HG02759 (cell line): Measurements from ENCODE around the gene OR2T33.
"Not testable (repeated sequence)": the region's sequence is repeated elsewhere in the genome, so short reads cannot be mapped to it uniquely, and the experiment has no call there.

ENCODE experiments used
- ATAC-seq: cut with Tn5 transposase; IDR thresholded peaks from one replicate; pipeline ENCODE4 v1.9.1; 2021; ENCODE audit warnings: mild to moderate bottlenecking, moderate library complexity; ENCODE audit not compliant: unreplicated experiment

The OR2T33 gene

GRCh38 chr1:248277876-248278275 lies at the start of gene OR2T33:
Gene OR2T33 (minus strand): TSS chr1:248277976. CDS start chr1:248273814, 4,162 bp downstream.
- no peak for ATAC-seq

DNA sequence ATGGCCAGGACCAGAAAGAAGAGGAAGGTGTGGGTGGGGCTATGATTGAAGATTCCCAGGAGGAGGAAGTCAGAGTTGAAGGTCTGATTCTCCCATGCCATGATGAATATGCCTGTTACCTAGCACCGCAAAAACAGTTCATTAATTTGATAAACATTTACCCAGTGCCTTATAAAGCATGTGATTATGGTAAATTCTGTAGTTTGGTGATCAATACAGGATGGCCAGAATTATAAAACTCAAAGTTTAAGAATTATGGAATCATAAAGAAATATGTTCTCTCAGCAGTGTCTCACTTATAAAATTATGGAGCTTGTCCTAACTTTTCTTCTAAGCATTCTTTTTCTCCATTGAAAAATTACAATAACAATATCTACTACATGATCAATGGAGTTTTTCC lies 46.7 kb upstream of the OR2T33 start, which contains the start of gene OR2M7:
TSS of gene OR2M7 (minus strand) at position 101 of the 400 bp plus-strand sequence. CDS start at position 101, 0 bp downstream.
- no peak for ATAC-seq

GRCh38 chr1:248316796-248317195 lies 39.0 kb upstream of the OR2T33 start:
- no peak for ATAC-seq

- ATAC-seq = not testable (repeated sequence)
These were observed 29.0 kb upstream of the OR2T33 start for GRCh38 chr1:248306740-248307139.

DNA sequence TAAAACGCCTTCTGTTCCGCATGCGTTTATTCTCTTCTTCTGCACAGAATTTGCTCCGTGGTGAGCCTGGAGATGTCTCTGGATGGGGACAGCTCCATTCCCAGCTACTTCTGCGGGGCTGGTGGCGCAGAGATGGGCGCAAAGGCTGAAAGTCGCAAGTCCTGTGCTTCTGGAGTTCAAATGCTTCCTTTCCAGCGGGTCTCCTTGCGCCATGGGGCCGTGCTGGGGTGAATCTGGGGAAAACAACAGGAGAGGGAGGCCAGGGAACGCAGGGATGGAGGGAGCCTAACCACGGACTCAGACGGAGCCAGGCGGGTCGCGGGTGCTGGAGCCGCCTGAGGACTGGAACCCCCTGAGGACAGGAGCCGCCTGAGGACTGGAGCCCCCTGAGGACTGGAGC lies 28.3 kb upstream of the OR2T33 start:
- ATAC-seq = no peak

DNA sequence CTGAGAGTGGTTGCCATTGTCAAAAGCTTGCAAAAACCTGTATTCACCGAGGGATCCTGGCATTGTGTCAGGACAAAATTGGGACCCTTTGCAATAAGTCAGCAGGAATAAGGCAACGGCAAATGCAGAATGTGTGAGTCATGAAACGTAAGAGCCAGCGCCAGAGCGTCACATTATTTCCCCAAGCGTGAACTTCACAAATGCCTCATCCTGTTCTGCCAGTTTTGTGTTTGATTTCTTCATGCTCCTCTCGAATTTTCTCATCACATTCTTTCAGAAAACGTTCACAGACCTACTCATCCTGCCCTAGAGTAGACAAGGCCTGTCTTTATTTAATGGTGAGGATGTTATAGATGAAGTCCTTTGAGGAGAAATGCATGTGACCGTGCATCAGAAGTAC lies 27.9 kb upstream of the OR2T33 start:
- not testable (repeated sequence) for ATAC-seq

- ATAC-seq = no peak
These were observed 25.5 kb upstream of the OR2T33 start, which contains the start of gene OR2T12 for GRCh38 chr1:248303324-248303723. Gene OR2T12 (minus strand): TSS chr1:248303424. CDS start chr1:248295578, 7,846 bp downstream.

DNA sequence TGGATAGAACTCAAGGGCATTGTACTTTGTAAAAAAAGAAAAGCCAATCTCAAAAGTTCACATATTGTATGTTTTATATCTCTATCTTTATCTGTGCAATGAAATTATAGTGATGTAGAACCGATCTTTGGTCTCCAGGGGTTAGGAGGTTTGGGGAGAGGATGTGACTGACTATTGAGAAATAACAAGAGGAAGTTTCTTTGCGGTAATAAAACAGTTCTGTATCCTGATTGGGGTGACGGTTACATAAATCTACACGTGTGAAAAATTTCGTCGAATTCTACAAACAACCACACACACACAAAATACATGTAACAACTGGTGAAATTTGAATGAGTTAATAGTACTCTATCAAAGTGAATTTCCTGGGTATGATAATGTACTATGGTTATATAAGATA lies 10.6 kb upstream of the OR2T33 start:
- no peak for ATAC-seq

DNA sequence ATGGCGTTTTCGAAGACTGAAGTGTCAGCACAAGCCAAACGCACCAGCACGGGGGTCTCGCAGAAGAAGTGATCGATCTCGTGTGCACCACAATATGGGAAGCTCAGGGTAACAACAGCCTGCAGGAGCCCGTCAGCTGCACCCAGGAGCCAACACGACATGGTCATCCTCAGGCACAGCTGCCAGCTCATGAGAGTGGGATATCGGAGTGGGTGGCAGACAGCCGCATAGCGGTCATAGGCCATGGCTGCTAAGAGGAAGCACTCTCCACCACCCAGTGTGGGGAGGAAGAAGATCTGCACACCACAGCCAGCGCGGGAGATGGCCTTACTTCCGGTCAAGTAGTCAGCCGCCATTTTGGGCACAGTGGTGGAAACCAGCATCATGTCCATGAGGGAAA lies 4.6 kb downstream of the OR2T33 start:
- not testable (repeated sequence) for ATAC-seq

GRCh38 chr1:248268178-248268577 lies 9.6 kb downstream of the OR2T33 start:
- no peak for ATAC-seq

- ATAC-seq = not testable (repeated sequence)
These were observed 18.5 kb downstream of the OR2T33 start for GRCh38 chr1:248259309-248259708.

DNA sequence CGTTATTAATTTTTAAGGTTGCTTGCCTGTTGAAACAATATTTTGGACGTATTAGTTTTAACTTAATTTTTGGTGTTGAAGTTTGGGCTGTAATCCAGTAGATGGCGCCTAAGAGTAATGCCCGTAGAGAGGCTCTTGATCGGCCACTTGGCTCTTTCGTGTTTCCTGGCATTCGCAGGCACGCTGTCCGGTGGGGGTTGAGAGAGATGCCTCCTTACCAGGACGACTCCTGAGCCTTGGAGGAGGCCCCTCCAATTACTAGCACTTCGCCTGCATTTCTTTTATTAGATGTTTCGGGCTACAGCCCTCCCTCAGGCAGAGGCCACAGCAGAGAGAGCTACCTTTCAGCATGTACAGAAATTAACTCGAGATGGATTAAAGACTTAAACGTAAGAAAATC lies 34.6 kb downstream of the OR2T33 start:
- ATAC-seq = peak; percentile 83

GRCh38 chr1:248239478-248239877 lies 38.3 kb downstream of the OR2T33 start:
- no peak for ATAC-seq

- no peak for ATAC-seq
These were observed 46.7 kb downstream of the OR2T33 start, which contains the start of gene OR2M4 for GRCh38 chr1:248231117-248231516. Gene OR2M4 (plus strand): TSS chr1:248231417. CDS start chr1:248238929, 7,512 bp downstream.

DNA sequence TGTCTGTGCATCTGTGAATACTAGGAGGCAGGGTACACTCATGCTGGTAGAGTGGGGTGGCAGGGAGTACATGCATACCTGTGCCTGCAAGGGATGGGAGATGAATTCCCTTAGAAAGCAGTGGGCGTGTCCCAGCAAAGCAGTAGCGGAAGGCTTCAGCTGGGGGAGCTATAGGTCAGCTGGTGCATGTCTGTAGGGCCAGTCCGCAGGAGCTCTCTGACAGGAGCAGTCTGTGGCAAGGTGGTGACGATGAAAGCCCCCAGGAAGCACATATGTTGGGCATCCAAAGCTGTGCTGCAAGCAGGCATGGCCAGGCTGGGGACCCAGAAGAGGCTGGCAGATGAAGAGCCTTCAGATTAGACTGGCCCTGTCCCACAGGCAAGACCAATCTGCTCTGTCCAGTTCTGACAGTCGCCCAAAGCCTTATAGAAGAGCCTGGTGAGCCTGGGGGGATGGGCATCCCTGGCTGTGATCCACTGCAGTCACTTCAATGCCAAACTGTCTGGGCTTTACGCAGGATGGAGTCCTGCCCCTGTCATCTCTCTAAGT lies 48.3 kb downstream of the OR2T33 start:
- no peak for ATAC-seq

DNA sequence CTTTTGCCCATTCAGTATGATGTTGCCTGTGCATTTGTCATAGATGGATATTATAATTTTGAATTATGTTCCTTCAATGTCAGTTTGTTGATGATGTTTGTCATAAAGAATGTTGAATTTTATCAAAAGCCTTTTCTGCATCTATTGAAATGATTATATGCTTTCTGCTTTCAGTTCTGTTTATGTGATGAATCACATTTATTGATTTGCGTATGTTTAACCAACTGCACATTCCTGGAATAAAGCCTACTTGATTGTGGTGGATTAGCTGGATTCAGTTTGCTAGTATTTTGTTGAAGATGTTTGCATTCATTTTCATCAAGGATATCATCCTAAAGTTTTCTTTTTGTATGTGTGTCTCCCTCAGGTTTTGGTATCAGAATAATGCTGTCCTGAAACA lies 52.2 kb downstream of the OR2T33 start:
- ATAC-seq = no peak
